AG10803 (cell line): ENCODE results near the gene SLC35A1.

ENCODE experiments used
- DNase-seq: peaks from one replicate; pipeline ENCODE4 v3.0.0; 2010; ENCODE audit warnings: low read depth
- H3K4me3 ChIP-seq: 2 replicates; pipeline ENCODE4 v1.5.1; 2011; ENCODE audit warnings: mild to moderate bottlenecking, low read length, control low read depth
- CTCF ChIP-seq: conservative IDR thresholded peaks from 2 replicates; pipeline ENCODE4 v1.5.1; 2011; ENCODE audit warnings: mild to moderate bottlenecking, low read length, control low read depth, inconsistent platforms

SLC35A1 gene

GRCh38 chr6:87541041-87541440 is 68.3 kb downstream of the SLC35A1 start:
- TF ChIP-seq CTCF, result no peak
- no peak overlapping the region for H3K4me3 ChIP-seq
- DNase-seq, result no peak

DNA sequence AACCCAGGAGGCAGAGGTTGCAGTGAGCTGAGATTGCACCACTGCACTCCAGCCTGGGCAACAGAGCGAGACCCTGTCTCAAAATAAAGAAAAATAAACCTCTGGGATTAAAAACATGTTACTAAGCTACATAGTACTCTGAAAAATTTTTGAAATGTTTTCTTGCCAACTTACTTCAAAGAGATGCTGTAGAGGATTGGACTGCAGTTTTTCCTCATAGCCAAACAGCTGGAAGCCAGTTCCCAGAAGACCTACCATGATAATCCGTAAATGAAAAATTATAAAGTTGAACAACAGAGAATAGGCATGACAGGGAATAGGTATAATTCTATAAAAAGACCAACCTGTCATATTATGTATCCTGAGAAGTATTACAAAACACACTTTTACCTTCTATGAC is 69.0 kb downstream of the SLC35A1 start:
- H3K4me3 ChIP-seq, result no peak overlapping the region
- DNase-seq, result peak; percentile 3
- TF ChIP-seq CTCF, result no peak

GRCh38 chr6:87543696-87544473 is 71.1 kb downstream of the SLC35A1 start:
- H3K4me3 ChIP-seq, result no peak overlapping the region
- TF ChIP-seq CTCF, result no peak
- DNase-seq, result no peak

- no peak overlapping the region for H3K4me3 ChIP-seq
- no peak for DNase-seq
- TF ChIP-seq CTCF, result no peak
Observed at GRCh38 chr6:87544474-87544735, 71.6 kb downstream of the SLC35A1 start.

DNA sequence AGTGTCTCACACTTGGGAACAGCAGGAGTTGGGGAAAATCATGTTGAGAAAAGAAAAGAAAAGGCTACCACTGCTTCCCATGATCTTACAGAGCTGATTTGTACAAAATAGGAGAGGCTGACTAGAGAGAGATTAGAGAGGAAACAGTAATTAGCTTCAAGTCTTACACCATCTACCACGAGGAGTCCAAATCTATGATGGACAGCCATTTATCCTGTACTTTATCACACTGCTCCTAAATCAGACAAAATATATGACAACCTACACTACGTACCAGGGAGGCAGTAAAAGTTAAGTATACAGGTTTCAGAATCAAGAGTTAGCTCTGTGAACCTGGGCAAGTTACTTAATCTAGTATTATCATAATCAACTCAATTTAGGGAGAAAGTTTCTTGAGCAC is 79.0 kb downstream of the SLC35A1 start:
- no peak for TF ChIP-seq CTCF
- no peak overlapping the region for H3K4me3 ChIP-seq
- DNase-seq, result no peak

GRCh38 chr6:87553159-87553765 is 80.5 kb downstream of the SLC35A1 start:
- DNase-seq, result peak; percentile 17
- H3K4me3 ChIP-seq, result no peak overlapping the region
- TF ChIP-seq CTCF, result no peak

GRCh38 chr6:87555506-87555905 is 82.7 kb downstream of the SLC35A1 start:
- H3K4me3 ChIP-seq, result no peak overlapping the region
- no peak for DNase-seq
- TF ChIP-seq CTCF, result no peak
